VCaP (cell line): ENCODE results near the gene C6orf89.
"Not testable (repeated sequence)": the region's sequence is repeated elsewhere in the genome, so short reads cannot be mapped to it uniquely, and the experiment has no call there.

Experiments used
- H3K27ac ChIP-seq: fragments of 450-650 bp; 2 replicates; pipeline ENCODE4 v1.5.1; 2017
- CTCF ChIP-seq: fragments of 450-650 bp; conservative IDR thresholded peaks from 2 replicates; pipeline ENCODE4 v1.5.1; 2017; ENCODE audit warnings: mild to moderate bottlenecking, moderate library complexity

C6orf89 gene

GRCh38 chr6:36884610-36885009, 1.1 kb upstream of the C6orf89 start:
- H3K27ac ChIP-seq: peak overlapping the region; percentile 79
- no peak for TF ChIP-seq CTCF

GRCh38 chr6:36886950-36887618, 1.3 kb downstream of the C6orf89 start:
- TF ChIP-seq CTCF: no peak
- no peak overlapping the region for H3K27ac ChIP-seq

- no peak for TF ChIP-seq CTCF
- no peak overlapping the region for H3K27ac ChIP-seq
These were observed 2.4 kb downstream of the C6orf89 start for GRCh38 chr6:36888115-36888643.

GRCh38 chr6:36888654-36889481, 3.1 kb downstream of the C6orf89 start:
- TF ChIP-seq CTCF: no peak
- H3K27ac ChIP-seq: no peak overlapping the region

GRCh38 chr6:36890112-36890663, 4.4 kb downstream of the C6orf89 start:
- no peak for TF ChIP-seq CTCF
- H3K27ac ChIP-seq: no peak overlapping the region

- not testable (repeated sequence) for H3K27ac ChIP-seq
These were observed 5.4 kb downstream of the C6orf89 start for GRCh38 chr6:36891153-36891552.

- no peak for TF ChIP-seq CTCF
- H3K27ac ChIP-seq: no peak overlapping the region
These were observed 8.5 kb downstream of the C6orf89 start for GRCh38 chr6:36893976-36894932.
